NCI-H82 treated with DMSO at 0.1 percent for 48 hours (cell line): ENCODE data around the gene ANO9.

ENCODE experiments used
- DNase-seq: peaks from one replicate; lab custom pipeline; 2025; ENCODE audit not compliant: unreplicated experiment; lab: John Stamatoyannopoulos, UW

ANO9 gene

DNA sequence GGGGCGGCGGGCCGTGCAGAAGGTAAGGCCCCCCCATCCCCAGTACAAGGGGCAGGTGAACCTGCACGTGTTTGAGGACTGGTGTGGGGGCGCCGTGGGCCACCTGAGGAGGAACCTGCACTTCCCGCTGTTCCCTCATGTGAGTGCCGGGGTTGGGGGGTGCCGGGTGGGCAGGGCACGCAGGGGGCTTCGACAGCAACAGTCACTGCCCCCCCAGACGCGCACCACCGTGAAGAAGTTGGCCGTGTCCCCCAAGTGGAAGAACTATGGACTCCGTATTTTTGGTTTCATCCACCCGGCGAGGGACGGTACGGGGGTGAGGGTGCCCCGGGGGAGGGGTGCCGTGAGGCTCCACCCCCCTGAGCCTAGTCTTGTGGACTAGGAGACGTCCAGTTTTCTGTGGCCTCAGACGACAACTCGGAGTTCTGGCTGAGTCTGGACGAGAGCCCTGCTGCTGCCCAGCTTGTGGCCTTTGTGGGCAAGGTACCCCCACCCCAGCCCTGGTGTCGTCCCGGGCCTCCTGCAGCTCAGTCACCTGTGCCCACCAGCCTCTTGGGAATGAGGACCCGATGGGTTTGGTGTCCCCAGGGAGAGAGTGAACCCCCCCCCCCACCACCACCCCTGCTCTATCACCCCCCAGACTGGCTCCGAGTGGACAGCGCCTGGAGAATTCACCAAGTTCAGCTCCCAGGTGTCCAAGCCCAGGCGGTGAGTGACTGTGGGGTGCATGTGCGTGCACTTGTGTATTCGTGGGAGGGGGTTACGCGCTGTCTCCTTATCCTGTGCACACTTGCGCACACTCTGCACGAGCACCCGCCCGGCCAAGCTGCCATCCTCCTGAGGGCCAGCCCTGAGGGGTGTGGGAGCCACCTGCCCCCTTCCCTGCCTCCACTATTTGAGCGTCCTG, 68.7 kb downstream of the ANO9 start:
- no peak for DNase-seq

DNA sequence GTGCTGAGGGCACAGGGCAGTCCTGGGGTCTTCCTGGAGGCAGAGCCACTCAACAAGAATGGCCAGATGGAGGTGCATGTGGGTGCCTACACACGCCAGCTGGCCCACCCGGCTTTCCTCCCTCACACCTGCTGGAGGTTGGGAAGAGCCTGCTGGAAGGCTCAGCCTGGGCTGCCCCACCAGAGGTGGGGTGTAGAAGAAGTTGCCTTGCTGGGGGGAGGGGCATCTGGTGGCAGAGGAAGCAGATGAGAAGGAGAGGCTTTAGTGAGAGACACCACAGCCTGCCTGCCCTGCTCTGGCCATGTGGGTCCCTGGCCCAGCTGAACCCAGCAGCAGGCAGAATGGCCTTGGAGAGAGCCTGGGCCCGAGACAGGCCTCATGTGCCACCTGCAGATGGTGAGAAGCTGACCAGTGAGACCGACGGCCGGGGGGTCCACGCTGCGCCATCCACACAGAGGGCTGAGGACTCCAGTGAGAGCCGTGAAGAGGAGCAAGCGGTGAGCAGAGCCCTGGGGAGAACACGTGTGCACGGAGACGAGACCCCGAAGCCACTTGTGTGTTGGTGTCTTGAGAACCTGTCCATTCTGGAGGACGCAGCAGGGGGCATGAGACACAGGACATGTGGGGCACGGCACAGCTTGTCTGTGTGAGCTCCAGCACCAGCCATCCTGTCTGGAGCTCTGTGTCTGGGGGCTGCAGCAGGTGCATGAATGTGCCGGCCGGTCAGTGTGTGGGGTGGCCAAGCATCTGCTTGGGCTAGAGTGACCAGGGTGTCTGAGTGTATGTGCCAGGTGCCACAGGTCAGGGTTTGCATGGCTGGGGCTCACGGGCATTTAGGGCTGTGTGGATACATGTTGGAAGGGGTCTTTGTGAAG, 69.9 kb downstream of the ANO9 start:
- DNase-seq = no peak

DNA sequence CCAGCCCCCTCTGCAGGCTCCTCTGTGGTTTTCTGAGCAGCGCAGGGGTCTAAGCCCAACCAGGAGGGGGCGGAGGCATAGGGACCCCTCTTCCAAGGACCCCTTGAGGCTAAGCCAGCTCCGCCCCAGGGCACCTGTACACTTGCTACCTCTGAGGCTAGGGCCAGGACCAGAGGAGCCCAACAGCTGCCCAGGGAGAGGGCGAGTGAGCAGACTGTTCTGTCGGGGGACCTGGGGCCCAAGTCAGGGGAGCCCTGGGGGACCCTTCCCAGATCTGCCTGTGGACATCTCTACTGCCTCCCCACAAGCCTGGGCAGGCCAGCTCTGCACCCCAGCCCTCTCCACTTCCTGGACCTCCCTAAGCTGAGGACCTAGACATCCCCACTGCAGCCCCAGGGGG, 70.8 kb downstream of the ANO9 start:
- no peak for DNase-seq

DNA sequence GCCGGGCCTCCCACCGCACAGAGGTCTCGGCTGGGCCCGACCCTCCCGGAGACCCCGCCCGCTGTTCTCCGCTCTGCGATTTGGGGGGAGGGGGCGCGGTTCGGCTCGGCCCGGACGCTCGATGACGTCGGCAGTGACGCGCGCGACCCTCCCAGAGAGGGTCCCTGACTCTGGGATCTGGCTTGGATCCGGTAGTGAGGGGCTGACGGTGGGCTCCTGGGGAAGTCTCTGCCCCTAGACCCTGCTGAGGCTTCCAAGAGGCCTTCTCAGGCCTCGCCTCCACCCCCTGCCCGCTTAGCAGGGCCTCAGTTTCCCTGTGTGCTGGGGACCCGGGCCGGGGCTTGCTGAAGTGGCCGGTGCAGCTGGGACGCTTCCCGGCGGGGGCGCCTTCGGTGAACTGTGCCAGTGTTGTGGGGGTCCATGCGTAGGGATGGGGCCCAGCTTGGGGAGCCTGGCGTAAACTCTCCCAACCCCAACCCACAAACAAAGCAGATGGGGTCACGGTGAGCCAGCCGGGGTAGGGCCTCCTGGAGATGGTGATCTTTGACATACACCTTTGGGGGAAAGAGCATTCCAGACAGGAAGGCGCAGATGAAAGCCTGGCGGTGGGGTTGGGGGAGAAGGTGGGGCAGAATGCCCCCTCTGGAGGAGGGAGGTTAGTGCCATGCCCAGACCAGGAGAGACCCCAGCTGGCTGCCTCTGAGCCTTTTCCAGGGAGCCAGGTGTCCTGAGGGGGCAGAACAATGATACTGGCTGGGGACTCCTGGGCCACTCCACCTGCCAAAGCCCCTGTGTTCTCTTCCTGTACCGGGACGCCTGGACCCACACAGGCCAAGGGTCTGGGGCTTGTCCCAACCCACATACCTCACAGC, 71.5 kb downstream of the ANO9 start:
- no peak for DNase-seq

DNA sequence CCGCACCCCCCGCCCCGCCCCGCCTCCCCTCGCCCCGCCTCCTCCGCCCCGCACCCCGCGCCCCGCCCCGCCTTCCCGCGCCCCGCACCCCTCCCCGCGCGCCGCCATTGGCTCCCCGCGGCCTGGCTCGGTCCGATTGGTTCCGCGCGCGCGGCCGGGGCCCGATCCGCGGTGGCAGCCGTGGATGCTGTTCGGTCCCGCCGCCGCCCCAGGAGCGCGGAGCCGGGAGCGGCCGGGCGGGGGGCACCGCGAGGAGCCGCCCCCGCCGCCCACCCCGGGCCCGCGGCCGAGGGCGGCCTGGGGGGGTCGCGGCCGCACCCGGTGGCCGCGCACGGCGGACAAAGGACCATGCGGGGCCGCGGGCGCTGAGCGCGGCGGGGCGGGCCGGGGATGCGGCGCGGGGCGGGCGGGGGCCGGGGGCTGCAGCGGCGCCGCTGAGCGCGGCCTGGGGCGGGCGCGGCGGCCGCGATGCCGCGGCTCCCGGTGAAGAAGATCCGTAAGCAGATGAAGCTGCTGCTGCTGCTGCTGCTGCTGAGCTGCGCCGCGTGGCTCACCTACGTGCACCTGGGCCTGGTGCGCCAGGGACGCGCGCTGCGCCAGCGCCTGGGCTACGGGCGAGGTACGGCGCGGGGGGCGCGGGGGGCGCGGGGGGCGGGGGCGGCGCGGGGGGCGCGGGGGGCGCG, 72.3 kb downstream of the ANO9 start, which contains the start of gene B4GALNT4:
B4GALNT4 (plus strand) TSS at position 164 of the 683 bp plus-strand sequence; CDS start at position 469, 305 bp downstream.
- DNase-seq = no peak

DNA sequence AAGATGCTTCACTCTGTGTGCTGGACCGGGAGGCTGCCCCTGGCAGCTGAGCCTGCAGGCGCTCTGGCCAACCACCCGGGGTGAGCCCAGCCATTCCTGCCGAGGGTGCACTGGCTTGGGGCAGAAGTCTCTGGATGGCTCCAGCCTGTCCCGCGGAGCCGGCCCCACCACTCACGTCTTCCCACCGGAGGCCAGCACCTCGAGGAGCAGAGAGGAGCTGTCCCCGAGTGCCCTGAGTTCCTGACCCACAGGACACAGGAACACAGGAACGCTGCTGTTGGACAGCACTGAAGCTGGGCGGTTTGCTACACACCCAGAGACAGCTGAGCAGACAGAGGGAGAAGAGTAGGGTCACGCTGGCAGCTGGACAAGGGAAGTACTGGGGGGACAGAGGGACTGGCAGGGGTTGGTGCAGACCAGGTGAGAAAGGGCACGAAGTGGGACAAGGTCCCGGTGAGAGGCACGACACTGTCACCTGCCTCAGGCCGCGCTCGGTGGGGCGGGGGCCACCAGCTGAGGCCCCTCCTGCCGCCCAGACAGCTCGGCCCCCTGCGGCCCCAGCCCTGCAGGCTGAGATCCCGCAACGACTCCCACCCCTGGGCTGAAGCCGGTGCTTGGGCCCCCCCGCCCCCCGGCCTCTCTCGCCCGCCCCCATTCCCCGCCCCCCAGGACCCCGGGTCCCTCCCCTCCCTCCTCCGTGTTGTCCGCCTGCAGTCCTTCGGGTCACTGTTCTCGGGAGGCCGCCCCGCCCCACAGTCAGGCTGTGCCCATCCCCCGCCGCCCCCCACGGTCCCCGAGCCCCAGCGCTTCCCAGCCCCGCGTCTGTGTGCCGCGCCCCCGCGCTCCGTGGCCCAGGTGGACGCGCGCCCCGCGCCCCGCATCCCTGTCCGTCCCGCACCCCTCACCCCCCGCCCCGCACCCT, 73.1 kb downstream of the ANO9 start:
- no peak for DNase-seq

DNA sequence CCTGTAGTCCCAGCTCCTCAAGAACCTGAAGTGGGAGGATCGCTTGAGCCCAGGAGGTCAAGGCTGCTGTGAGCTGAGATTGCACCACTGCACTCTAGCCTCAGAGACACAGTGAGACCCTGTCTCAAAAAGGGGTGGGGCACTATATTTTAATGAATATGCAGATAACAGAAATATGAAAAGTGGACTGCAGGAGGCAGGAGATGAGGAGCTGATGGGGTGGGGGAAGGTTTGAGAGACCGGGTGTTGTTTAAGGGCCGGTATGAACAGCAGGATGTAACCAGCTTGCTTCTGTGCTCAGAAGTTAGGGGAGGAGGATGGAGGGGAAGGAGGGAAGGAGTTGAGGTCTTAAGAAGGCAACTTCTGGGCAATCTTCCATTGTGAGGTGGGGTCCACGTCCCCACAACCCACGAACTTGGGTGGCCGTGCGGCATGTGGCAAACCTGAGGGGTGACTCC, 73.8 kb downstream of the ANO9 start:
- DNase-seq = no peak
